ENCODE measurements around the gene TSHZ2. TPM values are rescaled to one million over a fixed set of nuclear protein-coding genes. Genes with fewer than 3 reads are reported as not detected.
A peak's percentile ranks its signal among the peaks of the same experiment; 100 is the strongest.

The TSHZ2 gene
- total RNA-seq, 4 donors from 2014 or later = 1.0 to 3.5 (median 2.8) TPM

DNA sequence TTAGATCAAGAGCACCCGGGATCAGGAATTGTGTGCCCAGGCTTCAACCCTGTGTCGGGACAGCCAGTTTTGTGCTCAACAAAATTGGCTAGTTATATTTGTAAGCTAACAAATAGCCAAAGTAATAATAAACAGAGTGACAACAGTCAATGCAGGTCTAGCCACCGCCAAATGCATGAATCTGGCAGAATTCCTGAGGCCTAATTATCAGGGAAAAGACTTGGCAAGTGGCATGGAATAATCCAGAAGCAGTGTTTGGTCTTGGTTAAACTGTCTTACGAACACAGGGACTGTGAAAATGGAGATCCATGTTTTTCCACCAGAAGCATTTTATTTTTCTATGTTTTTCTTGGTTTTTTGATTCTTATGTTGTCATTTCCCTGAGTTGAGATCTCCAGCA lies 352.7 kb downstream of the TSHZ2 start:
- Histone ChIP-seq H3K27me3 (no peaks in the 10 kb centered on the region), H3K36me3 (no peaks in the 10 kb centered on the region), H3K9me3 (no peaks in the 10 kb centered on the region), H3K27ac (no peak overlapping the region), H3K4me3 (no peak overlapping the region), H3K4me1 (no peaks in the 10 kb centered on the region)
- TF ChIP-seq POLR2A (IDR thresholded peaks at IDR 0.05) = no peak
- in situ Hi-C loops (cut with MboI; ENCODE audit: low sequenced_read_pairs in 4 of 4) (no loop called here), intact Hi-C loops (cut with DNase I; ENCODE audit: low total_unique reads) (no loop called here)
- no peak for DNase-seq
- ATAC-seq = no peak

DNA sequence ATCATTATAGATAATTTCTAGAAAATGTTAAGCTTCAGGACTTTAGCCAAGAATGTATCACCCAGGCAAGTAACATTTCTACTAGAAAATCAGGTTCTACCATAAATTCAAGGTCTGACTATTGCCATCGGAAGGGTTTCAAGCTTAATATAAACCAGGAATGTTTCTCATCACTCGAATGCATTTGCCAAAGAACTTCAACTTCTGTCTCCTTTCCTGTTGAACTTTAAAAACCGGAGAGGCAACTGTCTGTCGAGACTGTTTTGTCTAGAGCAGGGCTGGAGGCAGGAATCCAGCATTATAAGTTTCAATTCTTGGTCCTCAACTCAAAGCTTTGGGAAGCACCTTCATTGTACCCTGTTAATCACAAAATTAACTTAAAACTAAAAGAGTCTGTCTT lies 356.8 kb downstream of the TSHZ2 start:
- Histone ChIP-seq H3K27ac (no peak overlapping the region), H3K9me3 (no peaks in the 10 kb centered on the region), H3K4me1 (no peaks in the 10 kb centered on the region), H3K27me3 (no peaks in the 10 kb centered on the region), H3K4me3 (no peak overlapping the region), H3K36me3 (no peaks in the 10 kb centered on the region)
- ATAC-seq (no peak), DNase-seq (no peak)
- TF ChIP-seq, protein P1, sequence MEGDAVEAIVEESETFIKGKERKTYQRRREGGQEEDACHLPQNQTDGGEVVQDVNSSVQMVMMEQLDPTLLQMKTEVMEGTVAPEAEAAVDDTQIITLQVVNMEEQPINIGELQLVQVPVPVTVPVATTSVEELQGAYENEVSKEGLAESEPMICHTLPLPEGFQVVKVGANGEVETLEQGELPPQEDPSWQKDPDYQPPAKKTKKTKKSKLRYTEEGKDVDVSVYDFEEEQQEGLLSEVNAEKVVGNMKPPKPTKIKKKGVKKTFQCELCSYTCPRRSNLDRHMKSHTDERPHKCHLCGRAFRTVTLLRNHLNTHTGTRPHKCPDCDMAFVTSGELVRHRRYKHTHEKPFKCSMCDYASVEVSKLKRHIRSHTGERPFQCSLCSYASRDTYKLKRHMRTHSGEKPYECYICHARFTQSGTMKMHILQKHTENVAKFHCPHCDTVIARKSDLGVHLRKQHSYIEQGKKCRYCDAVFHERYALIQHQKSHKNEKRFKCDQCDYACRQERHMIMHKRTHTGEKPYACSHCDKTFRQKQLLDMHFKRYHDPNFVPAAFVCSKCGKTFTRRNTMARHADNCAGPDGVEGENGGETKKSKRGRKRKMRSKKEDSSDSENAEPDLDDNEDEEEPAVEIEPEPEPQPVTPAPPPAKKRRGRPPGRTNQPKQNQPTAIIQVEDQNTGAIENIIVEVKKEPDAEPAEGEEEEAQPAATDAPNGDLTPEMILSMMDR (IDR thresholded peaks at IDR 0.05 in 4 of 5, conservative IDR thresholded peaks at IDR 0.05 in 1 of 5) = no peak
- no peak for TF ChIP-seq POLR2A (IDR thresholded peaks at IDR 0.05)
- intact Hi-C loops (cut with DNase I; ENCODE audit: low total_unique reads) (no loop called here), in situ Hi-C loops (cut with MboI; ENCODE audit: low sequenced_read_pairs in 4 of 4) (no loop called here)

DNA sequence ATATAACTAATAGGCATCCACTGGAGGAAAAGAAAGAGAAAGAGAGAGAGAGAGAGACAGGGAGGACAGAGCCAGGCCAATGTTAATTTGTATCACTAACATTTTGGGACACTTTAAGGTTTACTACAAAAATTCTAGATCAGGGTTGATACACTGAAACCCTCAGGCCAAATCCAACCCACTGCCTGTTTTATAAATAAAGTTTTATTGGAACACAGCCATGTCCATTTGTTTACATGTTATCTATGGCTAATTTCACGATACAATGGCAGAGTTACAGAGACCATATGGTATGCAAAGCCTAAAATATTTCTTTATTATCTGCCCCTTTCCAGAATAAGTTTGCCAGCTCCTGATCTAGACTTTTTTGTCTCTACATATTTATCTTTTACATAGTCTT lies 357.6 kb downstream of the TSHZ2 start:
- Histone ChIP-seq H3K4me1 (no peaks in the 10 kb centered on the region), H3K4me3 (no peak overlapping the region), H3K36me3 (no peaks in the 10 kb centered on the region), H3K27me3 (no peaks in the 10 kb centered on the region), H3K9me3 (no peaks in the 10 kb centered on the region), H3K27ac (no peak overlapping the region)
- TF ChIP-seq, protein P1 (IDR thresholded peaks at IDR 0.05 in 4 of 5, conservative IDR thresholded peaks at IDR 0.05 in 1 of 5) = no peak
- no peak for TF ChIP-seq POLR2A (IDR thresholded peaks at IDR 0.05)
- in situ Hi-C loops (cut with MboI; ENCODE audit: low sequenced_read_pairs in 4 of 4) = no loop called here
- DNase-seq (no peak), ATAC-seq (no peak)
- intact Hi-C loops (cut with DNase I; ENCODE audit: low total_unique reads) = no loop called here

DNA sequence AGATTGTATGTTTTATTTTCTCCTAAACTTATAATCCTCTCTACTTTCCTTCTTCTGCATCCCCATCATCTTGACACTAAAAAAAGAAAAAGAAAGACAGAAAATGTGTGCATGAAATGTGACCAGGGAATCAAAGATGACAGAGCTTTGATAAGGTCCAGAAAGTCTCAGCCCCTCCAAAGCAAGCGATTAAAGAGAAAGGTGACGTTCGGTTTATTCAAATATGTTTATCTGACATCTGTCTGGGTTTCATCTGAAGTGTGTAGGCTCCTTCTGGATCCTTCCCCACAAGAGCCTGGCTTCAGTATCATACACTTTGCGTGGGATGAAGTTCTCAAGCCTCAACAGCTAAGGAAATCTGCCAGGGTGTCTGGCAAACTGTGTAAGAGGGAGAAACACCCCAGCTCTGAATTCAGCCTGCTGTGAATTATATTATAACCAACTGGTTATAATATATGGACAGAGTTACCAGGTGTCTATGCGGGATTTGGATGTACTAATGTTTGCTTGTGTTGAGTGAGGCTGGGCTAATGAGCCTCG lies 358.5 kb downstream of the TSHZ2 start:
- ATAC-seq = no peak
- TF ChIP-seq POLR2A (IDR thresholded peaks at IDR 0.05) = no peak
- TF ChIP-seq, protein P1 (IDR thresholded peaks at IDR 0.05 in 4 of 5, conservative IDR thresholded peaks at IDR 0.05 in 1 of 5) = no peak

DNA sequence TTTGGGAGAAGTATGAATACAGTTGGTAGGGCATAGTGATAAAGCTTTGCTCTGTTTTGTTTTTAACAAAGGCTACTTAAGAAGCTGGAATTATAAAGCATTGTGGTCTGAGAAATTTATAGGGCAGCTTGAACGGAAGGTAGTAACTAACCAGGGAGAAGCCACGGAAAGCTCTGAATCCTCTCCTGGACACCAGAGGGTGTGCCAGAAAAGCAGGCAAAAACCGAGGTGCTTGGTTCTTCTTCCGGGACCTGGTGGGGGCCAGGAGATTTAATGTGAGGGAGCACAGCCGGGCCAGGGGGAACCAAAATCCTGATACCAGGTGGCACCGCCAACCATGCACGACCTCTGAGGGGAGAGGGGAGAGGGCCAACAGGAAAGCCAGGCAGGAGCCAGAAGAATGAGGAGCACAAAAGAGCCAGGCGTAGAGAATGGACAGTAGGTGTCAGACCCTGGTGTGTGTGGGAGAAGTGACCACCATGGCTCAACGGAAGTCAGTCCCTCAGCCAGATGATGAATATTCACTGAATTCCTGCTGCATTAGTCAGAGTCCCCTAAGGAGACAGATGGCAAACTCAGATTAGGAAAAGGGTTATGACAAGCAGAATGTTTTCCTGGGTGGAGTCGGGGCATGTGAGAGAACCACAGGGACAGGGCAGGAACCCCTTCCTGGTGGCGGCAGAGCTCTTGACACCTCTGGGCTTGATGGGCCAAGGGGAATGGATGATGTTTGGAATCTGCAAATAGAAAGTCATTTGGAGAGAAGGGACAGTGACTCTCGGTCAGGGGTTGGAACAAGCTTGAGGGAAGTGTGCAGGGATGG lies 359.2 kb downstream of the TSHZ2 start:
- intact Hi-C loops (cut with DNase I; ENCODE audit: low total_unique reads) = no loop called here
- no peak for DNase-seq
- no peak overlapping the region for H3K4me3 ChIP-seq
- peaks cover 0 to 3% of the 10 kb centered on the region in 2 donors for H3K4me1 ChIP-seq
- in situ Hi-C loops (cut with MboI; ENCODE audit: low sequenced_read_pairs in 4 of 4) = no loop called here
- TF ChIP-seq, protein P1 (IDR thresholded peaks at IDR 0.05 in 4 of 5, conservative IDR thresholded peaks at IDR 0.05 in 1 of 5) = no peak
- no peak for TF ChIP-seq POLR2A (IDR thresholded peaks at IDR 0.05)
- H3K27ac ChIP-seq = peak overlapping the region in 1 of 4 donors; percentile 69
- H3K36me3 ChIP-seq = no peaks in the 10 kb centered on the region
- ATAC-seq = peak; percentile 41 to 42
- H3K9me3 ChIP-seq = no peaks in the 10 kb centered on the region
- H3K27me3 ChIP-seq = no peaks in the 10 kb centered on the region

More for the DNA sequence above, 358.5 kb downstream of the TSHZ2 start:
- Histone ChIP-seq H3K9me3 (no peaks in the 10 kb centered on the region), H3K4me1 (peaks cover 0 to under 1% of the 10 kb centered on the region in 2 donors), H3K27ac (peak overlapping the region in 1 of 4 donors; percentile 69), H3K36me3 (no peaks in the 10 kb centered on the region), H3K27me3 (no peaks in the 10 kb centered on the region), H3K4me3 (no peak overlapping the region)
- no peak for DNase-seq
- in situ Hi-C loops (cut with MboI; ENCODE audit: low sequenced_read_pairs in 4 of 4) (no loop called here), intact Hi-C loops (cut with DNase I; ENCODE audit: low total_unique reads) (no loop called here)
